Neural cell (in vitro differentiated cells): ENCODE measurements around the gene ZP2.

Source experiments
- CTCF ChIP-seq: fragments of 450-650 bp; IDR thresholded peaks from 2 replicates; pipeline ENCODE4 v1.5.1; 2014; ENCODE audit warnings: antibody characterized with exemption, mild to moderate bottlenecking, moderate library complexity; ENCODE audit not compliant: poor library complexity, severe bottlenecking
- EZH2 ChIP-seq: fragments of 200-600, 300-800 bp; shearing (Covaris generic), sonication (generic); IDR thresholded peaks from 2 replicates; pipeline ENCODE4 v1.6.1; 2014; ENCODE audit warnings: antibody characterized with exemption, low read length, borderline replicate concordance, mild to moderate bottlenecking; ENCODE audit not compliant: insufficient read depth, poor library complexity, severe bottlenecking
- POLR2AphosphoS5 ChIP-seq: IDR thresholded peaks from 2 replicates; pipeline ENCODE4 v1.6.1; 2012
- REST ChIP-seq: IDR thresholded peaks from 2 replicates; pipeline ENCODE4 v1.6.1; 2012; ENCODE audit warnings: borderline replicate concordance

GRCh38 chr16:21244518-21245215 is 33.3 kb upstream of the ZP2 start:
- TF ChIP-seq EZH2 (no peak), REST (no peak), CTCF (no peak), POLR2AphosphoS5 (no peak)
